CD14-positive monocyte (primary cell): ENCODE measurements around the gene SPON1. TPM values are rescaled to one million over a fixed set of nuclear protein-coding genes. Genes with fewer than 3 reads are reported as not detected.

ENCODE experiments used
- DNase-seq, 3 donors: peaks; one replicate each; pipeline ENCODE4 v3.0.0-alpha.2; 2011 to 2022
- H2AFZ ChIP-seq: 2 replicates; pipeline ENCODE4 v1.6.0; 2012; ENCODE audit warnings: mild to moderate bottlenecking, low read depth, low read length, inconsistent platforms; ENCODE audit not compliant: insufficient read depth, poor library complexity, severe bottlenecking
- H3K27ac ChIP-seq, 2 donors: 1 replicate in 1 of 2; 2 replicates in 1 of 2; pipeline ENCODE4 v1.5.1; 2012 to 2013; ENCODE audit warnings: low read length in 2 of 2, control low read depth in 1 of 2, inconsistent platforms in 1 of 2, low read depth in 1 of 2, mild to moderate bottlenecking in 1 of 2
- H3K27me3 ChIP-seq, 2 donors: one replicate each; pipeline versions ENCODE4 v1.6.0 to v1.6.1; 2011 to 2013; ENCODE audit warnings: low read length in 2 of 2; ENCODE audit not compliant: control insufficient read depth in 2 of 2, insufficient read depth in 2 of 2
- H3K36me3 ChIP-seq, 2 donors: replicated peaks in 1 of 2; 1 replicate in 1 of 2; 2 replicates in 1 of 2; pipeline versions ENCODE4 v1.5.1 to v1.6.1; 2012 to 2013; ENCODE audit warnings: low read length in 2 of 2, control low read depth in 1 of 2, inconsistent platforms in 1 of 2, mild to moderate bottlenecking in 1 of 2; ENCODE audit not compliant: insufficient read depth in 2 of 2, control insufficient read depth in 1 of 2
- H3K4me1 ChIP-seq, 2 donors: 1 replicate in 1 of 2; 2 replicates in 1 of 2; pipeline versions ENCODE4 v1.5.1 to v1.6.1; 2012 to 2013; ENCODE audit warnings: low read length in 2 of 2, control low read depth in 1 of 2, inconsistent platforms in 1 of 2, mild to moderate bottlenecking in 1 of 2, moderate library complexity in 1 of 2; ENCODE audit not compliant: insufficient read depth in 2 of 2, control insufficient read depth in 1 of 2
- H3K4me2 ChIP-seq: replicated peaks from 2 replicates; pipeline ENCODE3; 2012; ENCODE audit warnings: low read length, moderate library complexity, mild to moderate bottlenecking; ENCODE audit not compliant: poor library complexity, severe bottlenecking; ENCODE audit errors: extremely low read depth
- H3K4me3 ChIP-seq, 3 experiments: fragments of 200-600 bp in 1 of 3; sonication (generic) in 1 of 3; replicated peaks in 1 of 3; 1 replicate in 2 of 3; 2 replicates in 1 of 3; pipeline ENCODE4 v1.5.1; 2011 to 2013; ENCODE audit warnings: low read length in 3 of 3, mild to moderate bottlenecking in 3 of 3, control low read depth in 2 of 3, low read depth in 2 of 3, inconsistent platforms in 1 of 3, moderate library complexity in 1 of 3
- H3K79me2 ChIP-seq: 2 replicates; pipeline ENCODE4 v1.6.0; 2012; ENCODE audit warnings: mild to moderate bottlenecking, control low read depth, inconsistent platforms, low read length, moderate library complexity; ENCODE audit not compliant: insufficient read depth
- H3K9ac ChIP-seq: 2 replicates; pipeline ENCODE4 v1.6.0; 2017; ENCODE audit warnings: low read length, mild to moderate bottlenecking; ENCODE audit not compliant: insufficient read depth, poor library complexity, severe bottlenecking
- H3K9me3 ChIP-seq, 2 donors: replicated peaks in 1 of 2; 1 replicate in 1 of 2; 2 replicates in 1 of 2; pipeline versions ENCODE4 v1.5.1 to v1.6.1; 2012 to 2013; ENCODE audit warnings: low read length in 2 of 2, control low read depth in 1 of 2; ENCODE audit not compliant: control insufficient read depth in 1 of 2, insufficient read depth in 1 of 2
- H4K20me1 ChIP-seq: 2 replicates; pipeline ENCODE4 v1.6.0; 2012; ENCODE audit warnings: mild to moderate bottlenecking, low read length, control low read depth, moderate library complexity; ENCODE audit not compliant: insufficient read depth
- H3K27ac Mint-ChIP-seq, 7 donors: one replicate each; pipeline ENCODE4 v1.8.0; 2020; ENCODE audit warnings: mild to moderate bottlenecking in 7 of 7, mixed read lengths in 7 of 7, moderate library complexity in 6 of 7, inconsistent platforms in 2 of 7
- H3K27me3 Mint-ChIP-seq, 3 donors: one replicate each; pipeline ENCODE4 v1.8.0; 2021 to 2022; ENCODE audit warnings: low read depth in 3 of 3, mild to moderate bottlenecking in 3 of 3, mixed read lengths in 3 of 3, moderate library complexity in 3 of 3, inconsistent platforms in 1 of 3
- H3K36me3 Mint-ChIP-seq, 2 donors: one replicate each; pipeline ENCODE4 v1.8.0; 2020; ENCODE audit warnings: mixed read lengths in 2 of 2, inconsistent platforms in 1 of 2, mild to moderate bottlenecking in 1 of 2
- H3K4me1 Mint-ChIP-seq: one replicate; pipeline ENCODE4 v1.8.0; 2020; ENCODE audit warnings: mild to moderate bottlenecking, mixed read lengths
- H3K4me3 Mint-ChIP-seq, 2 donors: one replicate each; pipeline ENCODE4 v1.8.0; 2020; ENCODE audit warnings: mild to moderate bottlenecking in 2 of 2, mixed read lengths in 2 of 2, moderate library complexity in 1 of 2
- H3K9me3 Mint-ChIP-seq, 7 donors: one replicate each; pipeline ENCODE4 v1.8.0; 2020 to 2022; ENCODE audit warnings: mixed read lengths in 7 of 7, mild to moderate bottlenecking in 6 of 7, moderate library complexity in 6 of 7, inconsistent platforms in 2 of 7
- WGBS: methylation state at CpG from one replicate; pipeline ENCODE4 v1.1.5; 2013; ENCODE audit warnings: missing lambda C conversion rate; ENCODE audit not compliant: insufficient coverage; 5-methylcytosine and 5-hydroxymethylcytosine counted together
- intact Hi-C, 2 donors: fragments of 100-400 bp; cut with micrococcal nuclease; formaldehyde crosslinking; loops; one replicate each; pipeline versions ENCODE4 v1.15.0 to v1.15.1; 2023
- polyA plus RNA-seq, 3 donors: library from polyadenylated mRNA; depleted of rRNA in 1 of 3; unstranded in 2 of 3; stranded (reverse) in 1 of 3; fragments of 300-500 nt in 2 of 3; fragments of >200 nt in 1 of 3; fragmentation: Illumina TruSeq in 2 of 3; gene quantifications; 1 replicate in 2 of 3; 2 replicates in 1 of 3; pipeline ENCODE4 v1.2.3, GENCODE V29; 2012 to 2021
- TF ChIP-seq, protein P1 (sequence below): fragments of 200-600 bp; IDR thresholded peaks from one replicate; pipeline ENCODE4 v1.8.0; 2022; ENCODE audit warnings: antibody characterized with exemption, mild to moderate bottlenecking

SPON1 gene
- polyA plus RNA-seq, 3 donors: not detected

DNA sequence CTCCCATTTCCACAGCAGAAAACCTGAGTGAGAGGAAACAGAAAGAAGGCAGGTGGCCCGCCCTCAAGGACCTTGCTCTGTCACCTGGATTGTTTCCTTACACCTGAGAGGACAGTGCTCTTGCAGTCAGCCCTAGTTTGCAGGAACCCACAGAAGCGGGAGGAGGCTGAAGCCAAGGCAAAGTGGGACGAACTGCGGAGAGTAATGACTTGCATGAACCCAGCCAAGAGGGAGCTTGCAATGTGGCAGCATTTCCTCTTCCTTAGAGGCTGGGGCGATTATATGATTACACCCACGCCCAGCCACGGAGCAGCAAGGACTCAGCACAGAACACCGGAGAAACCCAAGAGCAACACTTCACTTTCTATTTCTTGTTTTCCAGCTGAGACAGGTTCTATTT is 102.6 kb downstream of the SPON1 start:
- DNase-seq: no peak
- no peaks in the 10 kb centered on the region for H3K9me3 ChIP-seq
- H3K4me3 ChIP-seq: no peak overlapping the region
- no peaks in the 10 kb centered on the region for H3K27me3 ChIP-seq
- no peak overlapping the region for H3K9ac ChIP-seq
- intact Hi-C loops: no loop called here
- H2AFZ ChIP-seq: no peak overlapping the region
- no peaks in the 10 kb centered on the region for H3K36me3 ChIP-seq
- Mint-ChIP-seq H3K27ac (no peak overlapping the region), H3K36me3 (no peaks in the 10 kb centered on the region), H3K9me3 (peaks cover 0 to 3% (median 2%) of the 10 kb centered on the region in 7 donors), H3K27me3 (peaks cover 3 to 7% (median 6%) of the 10 kb centered on the region in 3 donors), H3K4me3 (no peak overlapping the region), H3K4me1 (peaks cover 6% of the 10 kb centered on the region)
- H3K27ac ChIP-seq: no peak overlapping the region
- 34% methylated on average over 5 of the region's 8 CpGs for WGBS
- H3K79me2 ChIP-seq: no peaks in the 10 kb centered on the region
- H3K4me1 ChIP-seq: no peaks in the 10 kb centered on the region
- no peak overlapping the region for H3K4me2 ChIP-seq
- TF ChIP-seq, protein P1, sequence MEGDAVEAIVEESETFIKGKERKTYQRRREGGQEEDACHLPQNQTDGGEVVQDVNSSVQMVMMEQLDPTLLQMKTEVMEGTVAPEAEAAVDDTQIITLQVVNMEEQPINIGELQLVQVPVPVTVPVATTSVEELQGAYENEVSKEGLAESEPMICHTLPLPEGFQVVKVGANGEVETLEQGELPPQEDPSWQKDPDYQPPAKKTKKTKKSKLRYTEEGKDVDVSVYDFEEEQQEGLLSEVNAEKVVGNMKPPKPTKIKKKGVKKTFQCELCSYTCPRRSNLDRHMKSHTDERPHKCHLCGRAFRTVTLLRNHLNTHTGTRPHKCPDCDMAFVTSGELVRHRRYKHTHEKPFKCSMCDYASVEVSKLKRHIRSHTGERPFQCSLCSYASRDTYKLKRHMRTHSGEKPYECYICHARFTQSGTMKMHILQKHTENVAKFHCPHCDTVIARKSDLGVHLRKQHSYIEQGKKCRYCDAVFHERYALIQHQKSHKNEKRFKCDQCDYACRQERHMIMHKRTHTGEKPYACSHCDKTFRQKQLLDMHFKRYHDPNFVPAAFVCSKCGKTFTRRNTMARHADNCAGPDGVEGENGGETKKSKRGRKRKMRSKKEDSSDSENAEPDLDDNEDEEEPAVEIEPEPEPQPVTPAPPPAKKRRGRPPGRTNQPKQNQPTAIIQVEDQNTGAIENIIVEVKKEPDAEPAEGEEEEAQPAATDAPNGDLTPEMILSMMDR: no peak
- no peaks in the 10 kb centered on the region for H4K20me1 ChIP-seq

DNA sequence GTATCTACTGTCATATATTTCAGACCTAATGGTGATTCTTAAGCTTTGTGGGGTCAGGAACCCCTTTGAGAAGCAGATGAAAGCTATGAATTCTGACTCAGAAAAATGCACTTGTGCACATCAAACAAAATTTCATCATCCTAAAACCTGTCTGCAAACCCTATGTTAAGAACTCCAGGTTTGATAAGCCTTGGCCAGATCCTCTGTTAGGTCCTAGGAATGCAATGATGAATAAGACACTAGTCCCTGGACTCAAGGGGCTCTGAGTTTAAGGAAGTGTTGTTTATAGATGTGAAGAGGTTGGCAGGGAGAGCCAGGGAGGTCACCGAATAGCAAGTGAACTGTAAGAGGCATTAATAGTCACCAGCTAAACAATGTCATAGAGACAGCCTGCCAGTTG is 103.2 kb downstream of the SPON1 start:
- intact Hi-C loops: no loop called here
- H3K4me1 Mint-ChIP-seq: peaks cover 6% of the 10 kb centered on the region
- H3K27ac ChIP-seq: no peak overlapping the region
- H3K79me2 ChIP-seq: no peaks in the 10 kb centered on the region
- peaks cover 3 to 7% (median 6%) of the 10 kb centered on the region in 3 donors for H3K27me3 Mint-ChIP-seq
- peaks cover 0 to 3% (median 2%) of the 10 kb centered on the region in 7 donors for H3K9me3 Mint-ChIP-seq
- no peaks in the 10 kb centered on the region for H3K4me1 ChIP-seq
- no peaks in the 10 kb centered on the region for H3K36me3 Mint-ChIP-seq
- no peak overlapping the region for H2AFZ ChIP-seq
- peak overlapping the region in 1 of 7 donors; percentile 29 for H3K27ac Mint-ChIP-seq
- TF ChIP-seq, protein P1: no peak
- H4K20me1 ChIP-seq: no peaks in the 10 kb centered on the region
- no peaks in the 10 kb centered on the region for H3K27me3 ChIP-seq
- DNase-seq: no peak
- no peak overlapping the region for H3K4me3 Mint-ChIP-seq
- H3K4me2 ChIP-seq: no peak overlapping the region
- H3K9me3 ChIP-seq: no peaks in the 10 kb centered on the region
- no CpG with 5 or more reads among the region's 1 CpG for WGBS
- H3K9ac ChIP-seq: no peak overlapping the region
- no peaks in the 10 kb centered on the region for H3K36me3 ChIP-seq
- no peak overlapping the region for H3K4me3 ChIP-seq
